Erythroblast (primary cell): Measurements from ENCODE around the gene HLA-DQB1.
"Not testable (repeated sequence)": the region's sequence is repeated elsewhere in the genome, so short reads cannot be mapped to it uniquely, and the experiment has no call there.

Source experiments
- DNase-seq, 2 experiments: peaks; one replicate each; lab custom pipeline; 2025; lab: John Stamatoyannopoulos, UW
- GATA1 ChIP-seq: IDR thresholded peaks from 2 replicates; pipeline ENCODE4 v1.6.1; 2011; ENCODE audit warnings: low read depth, mild to moderate bottlenecking, control low read depth, low read length, moderate library complexity
- POLR2A ChIP-seq: IDR thresholded peaks from 2 replicates; pipeline ENCODE4 v1.6.1; 2011; ENCODE audit warnings: mild to moderate bottlenecking, low read length

The HLA-DQB1 gene

DNA sequence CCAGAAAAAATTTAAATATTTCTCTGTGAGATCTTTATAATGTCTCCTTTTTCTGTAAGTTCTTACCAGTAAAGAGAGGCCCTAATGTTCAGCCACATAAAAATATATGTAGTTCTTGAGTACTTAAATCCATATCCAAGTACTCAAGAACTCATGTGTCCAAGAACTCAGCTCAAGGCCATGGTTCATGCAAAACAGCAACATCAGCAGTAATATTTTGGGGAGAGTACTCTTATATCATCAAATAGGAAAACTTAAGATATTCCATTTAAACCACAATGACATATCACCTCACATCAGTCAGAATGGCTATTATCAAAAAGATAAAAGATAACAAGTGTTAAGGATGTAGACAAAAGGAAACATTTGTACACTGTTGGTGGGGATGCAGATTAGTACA, 3.4 kb upstream of the HLA-DQB1 start:
- no peak for DNase-seq
- TF ChIP-seq POLR2A (no peak), GATA1 (no peak)

DNA sequence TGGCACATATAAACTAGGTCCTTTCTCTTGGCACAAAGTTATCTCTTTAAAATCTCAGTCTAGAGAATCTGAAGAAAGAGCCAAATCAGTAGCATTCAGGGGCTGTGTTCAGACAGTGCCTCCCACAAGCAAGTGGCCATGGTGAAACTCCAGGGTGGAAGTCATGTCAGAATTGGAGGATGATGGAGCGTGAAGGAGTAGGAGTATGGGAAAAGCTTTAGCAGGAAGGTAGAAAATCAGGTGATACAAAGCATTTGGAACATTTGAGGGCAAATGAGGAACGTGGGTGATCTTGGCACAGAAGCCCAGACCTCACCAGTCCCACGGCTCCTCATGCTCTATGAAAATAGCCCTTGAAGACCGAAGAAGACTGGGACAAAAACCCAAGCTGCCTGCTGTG, 2.8 kb upstream of the HLA-DQB1 start:
- no peak for TF ChIP-seq POLR2A
- TF ChIP-seq GATA1, result no peak
- no peak for DNase-seq

DNA sequence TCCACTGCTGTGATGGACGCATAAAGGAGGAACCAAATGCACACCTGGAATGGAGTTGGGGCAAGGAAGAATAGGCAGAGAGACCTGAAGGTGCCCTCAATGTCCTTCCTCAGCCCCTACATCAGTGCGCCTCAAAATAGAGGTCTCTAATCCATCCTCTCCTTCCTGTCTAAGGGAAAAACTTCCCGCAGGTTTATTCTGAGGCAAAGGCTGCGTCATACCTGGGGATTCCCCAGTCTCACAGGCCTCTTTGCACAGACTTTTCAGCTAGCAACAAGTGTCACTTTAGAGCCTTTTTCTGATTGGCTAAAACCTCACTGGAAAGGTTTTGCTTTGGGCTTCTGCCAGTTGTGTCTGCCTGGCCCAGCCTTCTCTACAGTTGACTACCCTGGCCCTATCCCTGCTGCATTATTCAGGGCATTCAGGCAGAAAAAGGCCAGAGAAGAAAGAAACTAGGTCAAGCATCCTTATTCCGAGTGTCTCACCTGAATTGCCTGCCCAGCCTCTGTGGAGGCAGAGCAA, 1.8 kb upstream of the HLA-DQB1 start:
- DNase-seq, result no peak
- TF ChIP-seq GATA1, result no peak

DNA sequence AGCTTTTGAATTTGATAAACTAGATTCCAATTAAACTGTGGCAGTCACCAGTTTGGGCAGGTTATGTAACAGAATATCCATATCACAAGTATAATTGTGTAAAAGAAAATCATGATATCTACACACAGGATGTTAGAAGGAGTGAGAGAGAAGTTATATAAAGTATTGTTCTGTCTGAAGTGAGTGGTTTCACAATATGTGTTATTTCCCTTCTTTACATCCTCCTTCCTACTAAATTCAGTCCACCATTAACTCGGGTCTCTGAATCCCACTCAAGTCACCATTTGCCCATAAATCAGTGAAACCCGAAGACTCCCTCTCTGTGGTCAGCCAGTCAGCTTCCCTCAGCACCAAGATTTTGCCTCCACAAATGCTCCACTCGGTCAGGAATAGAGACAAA, 796 bp downstream of the HLA-DQB1 start:
- TF ChIP-seq POLR2A (no peak), GATA1 (no peak)
- no peak for DNase-seq

DNA sequence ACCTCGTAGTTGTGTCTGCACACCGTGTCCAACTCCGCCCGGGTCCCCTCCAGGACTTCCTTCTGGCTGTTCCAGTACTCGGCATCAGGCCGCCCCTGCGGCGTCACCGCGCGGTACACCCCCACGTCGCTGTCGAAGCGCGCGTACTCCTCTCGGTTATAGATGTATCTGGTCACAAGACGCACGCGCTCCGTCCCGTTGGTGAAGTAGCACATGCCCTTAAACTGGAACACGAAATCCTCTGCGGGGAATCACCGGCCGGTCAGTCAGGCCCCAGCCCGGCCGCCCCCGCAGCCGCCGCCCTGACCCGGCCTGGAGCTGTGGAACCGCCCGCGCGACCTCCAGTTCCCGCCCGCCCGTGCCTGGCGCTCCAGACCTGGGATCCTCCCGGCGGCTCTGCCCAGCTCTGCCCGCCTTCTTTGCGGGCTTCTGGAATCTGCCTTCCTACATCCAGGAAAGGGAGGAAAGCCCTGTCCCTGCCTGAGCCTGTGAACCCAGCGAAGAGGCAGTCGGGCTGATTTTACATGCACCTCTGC, 1.6 kb downstream of the HLA-DQB1 start:
- DNase-seq, result no peak
- TF ChIP-seq GATA1, result no peak
- no peak for TF ChIP-seq POLR2A

DNA sequence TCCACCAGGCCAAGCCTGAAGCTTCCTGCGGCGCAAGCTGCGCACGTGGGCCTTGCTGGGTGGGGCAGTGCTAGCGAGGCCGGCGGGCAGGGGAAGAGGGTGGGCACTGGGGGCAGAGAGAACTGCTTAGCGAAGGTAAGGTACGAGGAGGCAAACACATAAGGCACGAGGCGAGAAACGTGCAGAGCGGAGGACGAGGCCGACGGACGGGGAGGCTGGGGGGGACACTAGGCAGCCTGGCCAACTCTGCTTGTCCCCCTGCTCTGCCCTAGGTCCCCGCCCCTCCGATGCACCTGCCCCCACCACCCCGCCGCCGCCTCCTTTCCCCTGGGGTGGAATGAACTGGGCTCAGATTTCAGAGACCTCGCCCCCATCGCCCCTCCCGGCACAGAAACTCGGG, 2.1 kb downstream of the HLA-DQB1 start:
- TF ChIP-seq POLR2A (no peak), GATA1 (no peak)
- DNase-seq, result no peak

DNA sequence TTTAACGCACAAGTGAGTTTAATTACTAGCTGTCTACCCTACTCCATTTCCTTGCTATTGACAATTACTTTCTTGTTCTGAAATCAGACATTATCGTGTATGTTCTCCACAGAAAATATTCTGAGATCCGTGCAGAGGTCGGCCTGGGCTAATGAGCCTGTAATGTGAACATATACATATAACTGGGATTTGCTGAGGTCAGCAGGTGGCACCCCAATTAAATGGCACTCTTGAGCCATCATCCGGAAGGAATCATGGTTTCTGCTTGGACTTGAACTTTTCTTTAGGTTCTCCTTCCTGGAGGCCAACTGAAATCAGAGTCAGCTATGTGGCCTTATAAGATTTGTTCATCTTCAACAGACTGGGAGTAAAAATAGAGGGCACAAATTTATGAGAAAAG, 3.6 kb downstream of the HLA-DQB1 start:
- no peak for DNase-seq

DNA sequence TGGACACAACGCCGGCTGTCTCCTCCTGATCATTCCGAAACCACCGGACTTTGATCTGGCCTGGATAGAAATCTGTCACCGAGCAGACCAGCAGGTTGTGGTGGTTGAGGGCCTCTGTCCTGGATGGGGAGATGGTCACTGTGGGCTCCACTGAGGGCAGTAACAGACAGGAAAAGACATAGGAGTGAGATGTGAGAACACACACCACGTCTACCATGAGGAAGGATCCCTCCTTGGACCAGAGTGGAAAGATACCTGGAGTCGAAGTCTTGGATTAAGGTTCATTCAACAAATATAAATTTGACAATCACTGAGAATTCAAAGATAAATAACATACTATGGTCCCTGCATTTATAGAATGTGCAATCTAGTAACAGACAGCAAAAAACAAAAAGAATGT, 4.4 kb downstream of the HLA-DQB1 start:
- TF ChIP-seq POLR2A (no peak), GATA1 (no peak)
- no peak for DNase-seq

More for the DNA sequence above, 3.6 kb downstream of the HLA-DQB1 start:
- TF ChIP-seq GATA1, result no peak

DNA sequence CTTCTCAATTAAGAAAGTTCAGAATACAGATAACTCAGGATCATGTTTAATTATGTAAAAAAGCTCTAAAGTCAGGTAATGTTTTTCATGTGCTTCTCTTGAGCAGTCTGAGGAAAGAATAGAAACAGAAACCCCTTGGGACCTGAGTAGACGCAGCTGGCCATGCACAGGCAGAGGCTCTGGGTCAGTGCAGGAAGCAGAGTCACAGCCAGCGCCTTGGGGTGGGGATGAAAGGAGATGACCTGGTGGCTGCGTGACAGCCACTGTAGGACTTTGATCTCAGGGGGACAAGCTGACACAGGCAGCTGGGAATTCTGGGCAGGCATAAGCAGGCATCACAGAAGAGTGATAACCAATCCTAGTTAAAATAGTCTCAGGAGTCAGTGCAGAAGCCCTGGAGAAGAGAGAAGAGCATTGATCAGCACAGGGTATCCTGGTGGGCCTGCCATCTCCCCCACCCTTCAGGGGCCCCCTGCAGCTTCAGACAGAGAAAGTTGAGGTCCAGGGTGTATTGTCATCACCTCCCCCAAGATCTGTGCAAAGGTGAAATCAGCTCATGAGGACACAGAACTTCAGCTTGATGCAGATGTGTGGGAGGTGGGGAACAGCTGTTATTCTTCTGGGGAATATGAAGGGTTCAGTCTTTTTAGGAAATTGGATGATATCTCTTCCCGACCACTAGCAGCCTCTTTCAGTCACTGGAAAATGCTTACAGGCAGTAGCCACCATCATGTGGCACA, 6.4 kb downstream of the HLA-DQB1 start:
- DNase-seq, result no peak
- TF ChIP-seq POLR2A (no peak), GATA1 (no peak)

DNA sequence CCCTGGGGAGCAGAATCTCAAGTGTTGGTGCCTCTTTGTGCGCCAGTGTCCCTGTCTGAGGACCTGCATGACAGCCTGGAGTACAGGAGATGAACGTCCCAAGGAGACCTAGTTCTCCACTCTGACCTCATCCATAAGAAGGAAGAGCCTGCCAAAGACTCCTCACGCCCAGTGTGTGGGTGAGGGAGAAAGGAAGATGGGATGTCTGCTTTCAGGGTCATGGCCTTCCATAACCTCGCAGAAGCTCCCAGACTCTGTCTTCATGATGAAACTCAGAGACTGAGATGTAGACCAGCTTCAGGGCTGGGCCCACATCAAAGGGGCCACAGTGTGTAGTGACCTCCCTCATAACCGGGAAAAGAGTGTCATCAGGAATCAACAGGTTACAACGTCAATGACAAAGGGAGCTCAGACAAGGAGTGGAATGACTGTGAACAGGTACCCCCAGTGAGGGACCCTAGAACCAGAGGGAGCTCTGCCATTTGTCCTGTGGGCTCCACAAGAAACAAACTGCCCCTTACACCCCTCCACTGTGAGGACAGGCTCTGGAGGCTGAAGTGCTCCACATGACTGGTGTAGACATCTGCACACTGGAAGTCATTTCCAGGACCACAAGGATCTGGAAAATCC, 8.1 kb downstream of the HLA-DQB1 start:
- TF ChIP-seq POLR2A (no peak), GATA1 (no peak)
- no peak for DNase-seq

DNA sequence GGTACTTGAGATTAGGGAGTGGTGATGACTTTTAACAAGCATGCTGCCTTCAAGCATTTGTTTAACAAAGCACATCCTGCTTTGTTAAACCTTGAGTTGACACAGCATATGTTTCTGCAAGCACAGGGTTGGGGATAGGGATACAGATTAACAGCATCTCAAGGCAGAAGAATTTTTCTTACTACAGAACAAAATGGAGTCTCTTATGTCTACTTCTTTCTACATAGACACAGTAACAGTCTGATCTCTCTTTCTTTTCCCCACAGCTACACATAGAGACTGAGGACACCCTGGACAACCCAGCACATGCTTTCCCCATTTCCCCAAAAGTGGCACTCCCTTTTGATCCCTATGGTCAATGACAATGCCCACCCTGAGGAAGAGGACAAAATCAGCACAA, 8.6 kb downstream of the HLA-DQB1 start:
- DNase-seq, result not testable (repeated sequence)

DNA sequence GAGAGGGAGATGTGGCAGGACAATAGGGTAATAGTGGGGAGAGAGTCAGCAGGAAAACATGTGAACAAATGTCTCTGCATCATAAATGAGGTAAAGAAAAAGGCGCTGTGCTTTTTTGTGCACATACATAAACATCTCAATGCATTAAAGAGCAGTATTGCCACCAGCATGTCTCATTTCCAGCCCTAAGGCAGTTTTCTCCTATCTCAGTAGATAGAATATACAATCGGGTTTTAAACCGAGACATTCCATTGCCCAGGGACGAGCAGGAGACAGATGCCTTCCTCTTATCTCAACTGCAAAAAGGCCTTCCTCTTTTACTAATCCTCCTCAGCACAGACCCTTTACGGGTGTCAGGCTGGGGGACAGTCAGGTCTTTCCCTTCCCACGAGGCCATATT, 9.1 kb downstream of the HLA-DQB1 start:
- DNase-seq, result not testable (repeated sequence)

DNA sequence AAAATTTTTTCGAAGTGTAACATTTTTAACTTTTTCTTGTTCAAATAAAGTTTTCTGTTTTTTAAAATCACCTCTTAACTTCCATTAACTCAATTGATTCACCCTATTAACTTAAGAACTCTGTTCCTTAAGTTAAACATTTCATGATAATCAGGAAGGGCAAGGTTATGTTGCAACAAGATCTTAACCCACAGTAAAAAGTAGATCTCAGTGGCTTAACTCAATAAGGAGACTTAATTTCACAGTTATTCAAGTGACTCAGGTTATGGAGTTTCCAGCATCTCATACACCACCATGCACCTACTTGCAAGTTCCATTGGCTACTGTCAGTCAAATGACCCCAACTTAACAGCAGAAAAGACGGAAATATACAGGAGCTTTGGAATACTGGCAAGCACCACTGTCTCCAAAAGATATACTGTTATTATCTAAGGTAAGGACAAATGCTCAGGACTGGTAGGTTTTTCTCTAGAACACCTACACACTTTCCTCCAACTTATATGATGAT, 11.2 kb downstream of the HLA-DQB1 start:
- no peak for DNase-seq
- TF ChIP-seq GATA1 (no peak), POLR2A (no peak)

DNA sequence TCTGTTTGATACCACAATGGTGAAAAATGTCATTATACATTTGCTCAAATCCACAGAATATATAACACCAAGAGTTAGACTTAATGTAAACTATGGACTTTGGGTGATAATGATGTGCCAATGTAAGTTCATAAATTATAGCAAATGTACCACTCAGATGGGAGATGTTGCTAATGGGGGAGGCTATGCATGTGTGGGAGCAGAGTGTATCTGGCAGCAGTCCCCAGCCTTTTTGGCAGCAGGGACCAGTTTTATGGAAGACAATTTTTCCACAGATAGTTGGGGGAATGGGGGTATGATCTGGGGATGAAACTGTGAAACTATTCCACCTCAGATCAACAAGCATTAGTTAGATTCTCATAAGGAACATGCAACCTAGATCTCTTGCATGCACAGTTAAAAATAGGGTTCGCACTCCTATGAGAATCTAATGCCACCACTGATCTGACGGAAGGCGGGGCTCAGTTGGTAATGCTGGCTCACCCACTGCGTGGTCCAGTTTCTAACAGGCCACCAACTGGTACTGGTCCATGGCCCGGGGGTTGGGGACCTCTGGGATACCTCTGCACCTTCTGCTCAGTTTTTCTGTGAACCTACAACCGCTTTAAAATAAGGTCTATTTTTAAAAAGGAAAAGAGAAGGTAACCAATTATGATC, 21.3 kb downstream of the HLA-DQB1 start:
- no peak for TF ChIP-seq GATA1
- TF ChIP-seq POLR2A, result no peak
- DNase-seq, result no peak
